DMS153 (cell line): ENCODE data around the gene SHISA5.
A peak's percentile ranks its signal among the peaks of the same experiment; 100 is the strongest.

Source experiments
- DNase-seq: peaks from one replicate; lab custom pipeline; 2025; lab: John Stamatoyannopoulos, UW

Gene SHISA5

GRCh38 chr3:48431224-48432029 is 72.5 kb downstream of the SHISA5 start:
- DNase-seq = no peak

- DNase-seq = no peak
Measured at GRCh38 chr3:48430708-48431101, 73.3 kb downstream of the SHISA5 start.

DNA sequence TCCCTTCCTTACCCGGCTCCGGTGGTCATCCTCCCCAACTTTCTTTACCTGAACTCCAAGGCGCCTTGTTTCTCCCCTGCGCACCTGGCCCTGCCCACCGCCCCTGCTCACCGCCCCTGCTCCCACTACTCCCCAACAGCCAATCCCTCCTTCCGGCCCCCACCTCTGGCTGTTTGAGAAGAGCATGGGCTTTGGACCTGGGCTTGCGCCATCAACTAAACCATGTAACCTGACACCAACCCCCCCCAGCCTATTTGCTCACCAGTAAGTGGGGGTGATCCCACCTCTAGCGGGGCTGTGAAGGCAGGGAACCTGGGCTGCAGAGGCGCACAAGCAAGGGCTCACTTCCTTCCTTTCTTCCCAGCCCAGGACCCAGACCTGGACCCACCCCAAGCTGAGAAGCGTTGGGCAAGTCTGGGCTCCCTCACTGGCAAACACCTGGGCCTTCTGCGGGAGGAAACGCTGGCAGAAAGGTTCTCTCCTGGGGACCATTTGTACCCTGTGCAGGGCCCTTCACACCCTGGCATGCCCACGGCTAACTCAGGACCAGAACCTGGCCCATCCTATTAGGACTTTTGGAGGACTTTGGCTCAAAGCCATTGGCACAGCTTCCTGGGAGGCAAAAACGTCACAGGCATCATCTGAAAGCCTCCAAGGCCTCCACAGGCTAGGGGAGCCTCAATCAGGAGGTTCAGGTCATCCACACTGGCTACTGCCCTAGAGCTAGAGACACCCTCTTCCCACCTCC is 73.8 kb downstream of the SHISA5 start, which contains the start of gene PLXNB1:
TSS of gene PLXNB1 (minus strand) at position 127 of the 748 bp plus-strand sequence. CDS start 5,475 bp downstream, outside the sequence.
- DNase-seq = peak; percentile 51

- peak; percentile 30 for DNase-seq
Measured at GRCh38 chr3:48429317-48429959, 74.5 kb downstream of the SHISA5 start.

DNA sequence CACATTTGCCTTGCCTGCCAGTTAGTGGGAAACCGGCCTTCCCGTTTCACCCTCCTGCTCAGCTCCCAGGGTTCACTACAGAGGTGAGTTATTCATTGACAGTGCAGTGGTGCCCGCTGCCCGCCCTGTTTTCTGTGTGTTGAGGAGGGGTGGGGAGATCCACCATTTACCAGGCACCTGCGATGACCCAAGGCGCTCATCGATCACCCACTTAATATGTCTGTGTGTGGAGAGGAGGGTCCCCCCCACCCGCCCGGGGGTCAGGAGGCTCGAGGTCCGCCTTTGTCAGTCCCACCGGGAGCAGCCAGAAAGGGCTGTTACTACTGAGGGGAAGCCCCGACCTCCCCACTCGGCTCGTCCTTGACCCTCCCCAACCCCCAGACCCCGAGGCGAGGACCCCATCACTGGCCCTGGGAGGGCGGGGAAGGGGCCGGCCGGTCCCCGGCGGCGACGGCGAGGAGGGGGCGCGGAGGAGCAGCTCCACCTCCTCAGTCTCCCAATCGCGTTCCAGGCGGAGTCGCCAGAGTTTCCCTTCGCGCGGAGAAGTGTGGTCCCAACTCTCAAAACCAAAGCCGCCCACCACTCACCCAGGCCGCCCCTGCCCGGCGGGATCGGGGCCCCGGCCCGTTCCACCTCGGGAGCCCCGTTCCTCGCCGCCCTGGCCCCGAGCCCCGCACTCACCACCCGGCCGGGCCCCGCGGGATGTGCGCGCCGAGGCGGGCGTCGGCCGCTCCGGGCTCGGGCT is 75.2 kb downstream of the SHISA5 start:
- DNase-seq = no peak

- no peak for DNase-seq
Measured at GRCh38 chr3:48428088-48428571, 75.8 kb downstream of the SHISA5 start.

GRCh38 chr3:48427630-48427962 is 76.4 kb downstream of the SHISA5 start:
- DNase-seq = no peak

DNA sequence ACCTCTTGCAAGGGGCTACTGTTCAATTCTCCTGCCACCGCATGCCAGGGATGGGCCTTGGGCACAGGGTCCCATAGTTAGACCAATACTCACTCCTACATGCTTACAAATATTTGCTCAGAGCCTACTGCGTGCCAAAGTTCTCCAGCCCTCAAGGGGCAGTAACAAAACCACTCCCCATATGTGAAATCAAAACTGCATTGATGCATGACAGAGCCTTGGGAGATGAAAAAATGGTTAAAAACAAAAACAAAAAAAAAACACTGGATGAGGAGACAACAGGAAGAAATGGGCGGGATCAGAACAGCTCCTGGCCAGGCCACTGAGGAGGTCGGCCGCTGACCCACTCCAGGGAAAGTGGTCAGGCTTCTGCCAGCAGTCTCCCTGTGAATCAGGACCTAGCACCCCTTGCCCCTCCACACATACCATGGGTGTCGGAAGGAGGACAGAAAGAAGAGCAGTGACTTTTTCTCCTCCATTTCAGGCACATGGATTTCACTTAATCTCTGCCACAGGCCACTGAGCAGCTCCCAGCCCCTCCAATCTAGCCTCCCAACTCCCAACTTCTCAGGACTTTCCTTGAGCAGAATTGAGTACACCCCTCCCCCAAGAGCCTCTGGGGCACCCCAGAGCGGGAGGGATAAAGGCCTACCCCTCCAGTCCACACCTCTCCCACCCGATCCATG is 76.9 kb downstream of the SHISA5 start:
- DNase-seq = no peak

GRCh38 chr3:48426401-48426909 is 77.5 kb downstream of the SHISA5 start:
- no peak for DNase-seq

DNA sequence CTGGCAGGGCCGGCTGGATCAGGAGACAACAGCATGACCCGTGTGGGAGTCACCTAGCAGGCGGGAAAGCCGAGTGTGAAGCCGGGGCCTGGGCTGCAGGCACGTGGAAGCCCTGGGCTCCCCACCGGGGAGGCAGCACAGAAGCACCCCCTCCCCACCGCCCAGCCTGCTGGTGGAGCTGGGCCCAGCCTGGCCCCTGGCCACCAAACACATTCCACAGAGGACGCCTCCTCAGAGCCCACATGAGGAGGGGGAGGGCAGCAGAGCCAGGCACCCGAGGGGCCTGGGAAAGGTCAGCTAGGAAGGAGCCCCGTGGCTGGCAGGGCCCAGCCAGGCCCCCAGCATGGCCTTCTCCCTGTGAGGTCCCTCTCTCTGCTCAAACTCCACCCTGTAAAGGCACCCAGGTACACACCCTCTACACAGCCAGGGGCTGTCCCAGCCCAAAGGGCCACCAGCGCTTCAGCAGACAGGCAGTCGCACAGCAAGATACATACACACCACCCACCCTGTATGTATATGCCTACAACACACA is 78.6 kb downstream of the SHISA5 start:
- no peak for DNase-seq

DNA sequence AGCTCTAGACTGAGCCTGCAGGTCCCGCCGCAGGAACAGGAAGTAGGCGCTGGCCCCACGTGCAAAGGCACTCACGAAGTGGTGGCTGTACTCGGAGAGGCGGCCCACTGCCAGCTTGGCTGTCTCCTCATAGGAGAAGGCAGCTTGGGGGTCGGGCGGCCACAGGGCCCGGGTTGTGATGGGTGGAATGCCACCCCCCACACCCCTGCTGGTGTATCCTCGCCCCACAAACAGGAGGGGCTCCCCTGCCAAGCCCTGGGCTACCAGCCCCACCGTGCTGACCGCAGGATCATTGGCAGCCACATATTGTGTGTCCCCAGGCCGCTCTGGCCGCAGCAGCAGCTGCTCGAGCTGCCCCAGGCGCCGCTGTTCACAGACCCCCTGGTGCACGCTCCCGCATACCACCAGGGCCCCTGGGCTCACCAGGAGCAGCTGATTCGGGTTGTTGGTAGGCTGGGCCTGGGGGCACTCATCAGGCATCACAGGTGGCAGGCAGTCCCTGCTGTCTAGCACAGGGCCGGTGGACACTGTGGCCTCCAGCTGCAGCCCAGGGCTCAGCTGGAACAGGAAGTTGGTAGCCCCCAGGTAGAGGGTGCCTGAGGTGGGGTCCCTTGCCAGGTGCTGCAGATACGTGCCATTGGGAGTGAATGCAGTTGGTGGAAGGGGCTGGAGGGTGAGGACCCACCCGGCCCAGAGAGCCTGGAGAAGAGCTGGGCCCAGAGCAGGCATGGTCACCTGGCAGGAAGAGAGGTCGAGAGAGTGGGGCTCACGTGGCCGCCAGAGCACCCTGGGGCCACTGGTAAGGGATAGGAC is 79.9 kb downstream of the SHISA5 start:
- no peak for DNase-seq

DNA sequence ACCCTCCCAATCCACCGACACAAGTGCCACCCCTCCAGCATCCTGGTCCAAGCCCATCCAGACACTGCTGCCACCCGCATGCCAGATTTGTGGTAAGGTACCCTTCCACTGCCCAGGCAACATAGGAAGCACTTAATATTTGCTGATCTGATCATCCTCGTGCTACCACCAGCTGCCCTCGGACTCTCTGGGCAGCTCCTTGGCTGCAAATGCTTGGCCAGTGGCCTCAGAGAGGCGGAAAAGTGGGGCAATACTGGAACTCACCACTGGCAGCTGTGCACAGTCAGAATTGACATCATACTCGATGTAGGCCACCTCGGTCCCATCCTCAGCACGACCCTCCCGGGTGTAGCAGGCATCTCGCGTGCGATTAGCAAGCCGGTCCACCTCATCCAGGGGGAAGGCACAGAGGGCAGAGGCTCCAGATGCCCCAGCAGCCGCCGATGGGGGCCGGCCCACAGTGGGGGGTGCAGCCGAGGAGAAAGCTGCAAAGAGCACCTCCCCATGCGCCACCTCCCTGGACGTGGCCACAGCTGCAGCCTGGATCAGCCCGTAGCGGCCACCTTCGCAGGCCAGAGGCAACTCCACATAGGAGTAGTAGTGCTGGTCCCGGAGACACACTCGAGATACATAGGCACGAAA is 80.6 kb downstream of the SHISA5 start:
- no peak for DNase-seq

- DNase-seq = no peak
Measured at GRCh38 chr3:48422681-48423080, 81.3 kb downstream of the SHISA5 start.

DNA sequence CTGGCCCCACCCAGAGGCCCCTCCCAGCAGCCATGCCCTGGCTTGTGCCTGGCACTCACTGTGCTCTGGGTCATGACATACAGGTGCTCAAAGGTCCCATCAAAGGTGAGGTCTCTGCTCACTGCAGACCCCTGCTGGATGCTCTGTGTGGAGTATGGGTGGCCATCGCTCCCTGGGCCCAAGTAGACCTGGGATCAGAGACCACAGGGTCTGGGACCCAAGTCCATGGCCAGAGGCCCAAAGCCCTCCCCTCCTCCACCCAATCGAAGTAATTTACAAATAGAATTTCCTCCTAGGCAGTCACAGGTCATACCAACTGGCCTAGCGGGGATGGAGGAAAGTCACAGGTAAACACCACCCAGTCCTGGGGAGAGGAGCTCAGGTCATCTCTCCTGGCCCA is 81.7 kb downstream of the SHISA5 start:
- no peak for DNase-seq

DNA sequence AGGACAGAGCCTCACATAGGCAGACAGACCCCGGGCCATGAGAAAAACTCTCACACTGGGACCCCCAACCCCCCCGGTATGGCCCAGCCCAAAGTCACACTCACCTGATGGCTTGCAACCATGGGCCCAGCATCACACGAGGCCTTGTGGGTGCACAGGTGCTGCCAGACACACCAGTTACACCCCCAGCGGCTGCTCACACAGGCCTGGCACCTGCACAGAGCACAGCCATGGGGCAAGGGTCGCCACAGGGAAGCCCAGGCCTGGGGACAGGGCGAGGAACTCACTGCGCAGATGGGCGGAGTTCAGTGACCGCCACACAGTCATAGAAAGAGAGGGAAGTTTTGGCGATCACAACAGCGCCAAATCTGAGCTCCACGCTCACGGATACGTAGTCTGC is 83.4 kb downstream of the SHISA5 start:
- no peak for DNase-seq

DNA sequence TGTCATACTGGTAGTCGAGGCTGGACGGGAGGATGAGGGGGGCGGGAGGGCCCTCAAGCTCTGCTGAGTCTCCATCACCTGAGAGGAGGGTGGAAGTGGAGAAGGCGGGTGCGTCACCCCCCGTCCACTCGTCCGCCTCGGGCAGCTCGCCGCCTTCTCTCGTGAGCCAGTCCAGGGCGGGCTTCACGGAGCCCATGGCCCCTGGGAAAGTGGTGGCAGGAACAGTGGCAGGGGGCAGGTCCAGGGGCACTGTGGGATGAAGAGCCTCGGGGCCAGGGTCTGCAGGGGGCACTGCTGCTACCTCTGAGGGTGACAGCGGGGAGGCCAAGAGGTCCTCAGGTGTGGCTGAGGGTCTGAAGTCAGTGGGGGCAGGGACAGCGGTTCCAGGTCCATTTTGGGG is 84.4 kb downstream of the SHISA5 start:
- DNase-seq = no peak

GRCh38 chr3:48419149-48419548 is 84.8 kb downstream of the SHISA5 start:
- DNase-seq = no peak

- DNase-seq = no peak
Measured at GRCh38 chr3:48418651-48419050, 85.3 kb downstream of the SHISA5 start.

- DNase-seq = no peak
Measured at GRCh38 chr3:48418140-48418539, 85.8 kb downstream of the SHISA5 start.
